22Rv1 (cell line): ENCODE measurements around the gene DNAJB9.

Experiments used
- ZFX ChIP-seq: fragments of 450-650 bp; IDR thresholded peaks from 2 replicates; pipeline ENCODE4 v1.6.1; 2017; ENCODE audit warnings: antibody characterized with exemption, borderline replicate concordance
- TF ChIP-seq, protein P1 (sequence below): fragments of 450-650 bp; IDR thresholded peaks from 2 replicates; pipeline ENCODE4 v1.5.1; 2017; ENCODE audit warnings: mild to moderate bottlenecking

DNA sequence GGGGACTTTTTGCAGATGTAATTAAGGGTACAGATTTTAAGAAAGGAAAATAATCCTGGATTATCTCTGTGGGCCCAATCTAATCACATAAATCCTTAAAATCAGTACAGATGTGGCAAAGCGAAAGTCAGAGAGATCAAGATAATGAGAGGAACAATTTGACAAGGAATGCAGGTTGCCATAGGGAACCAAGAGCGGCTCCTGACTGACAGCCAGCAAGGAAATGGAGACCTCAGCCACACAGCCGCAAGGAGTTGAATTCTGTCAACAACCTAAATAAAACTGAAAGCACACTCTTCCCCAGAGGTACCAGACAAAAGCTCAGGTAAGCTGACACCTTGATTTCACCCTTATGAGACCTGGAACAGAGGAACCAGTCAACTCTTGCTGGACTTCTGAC is 40.3 kb upstream of the DNAJB9 start:
- TF ChIP-seq, protein P1, sequence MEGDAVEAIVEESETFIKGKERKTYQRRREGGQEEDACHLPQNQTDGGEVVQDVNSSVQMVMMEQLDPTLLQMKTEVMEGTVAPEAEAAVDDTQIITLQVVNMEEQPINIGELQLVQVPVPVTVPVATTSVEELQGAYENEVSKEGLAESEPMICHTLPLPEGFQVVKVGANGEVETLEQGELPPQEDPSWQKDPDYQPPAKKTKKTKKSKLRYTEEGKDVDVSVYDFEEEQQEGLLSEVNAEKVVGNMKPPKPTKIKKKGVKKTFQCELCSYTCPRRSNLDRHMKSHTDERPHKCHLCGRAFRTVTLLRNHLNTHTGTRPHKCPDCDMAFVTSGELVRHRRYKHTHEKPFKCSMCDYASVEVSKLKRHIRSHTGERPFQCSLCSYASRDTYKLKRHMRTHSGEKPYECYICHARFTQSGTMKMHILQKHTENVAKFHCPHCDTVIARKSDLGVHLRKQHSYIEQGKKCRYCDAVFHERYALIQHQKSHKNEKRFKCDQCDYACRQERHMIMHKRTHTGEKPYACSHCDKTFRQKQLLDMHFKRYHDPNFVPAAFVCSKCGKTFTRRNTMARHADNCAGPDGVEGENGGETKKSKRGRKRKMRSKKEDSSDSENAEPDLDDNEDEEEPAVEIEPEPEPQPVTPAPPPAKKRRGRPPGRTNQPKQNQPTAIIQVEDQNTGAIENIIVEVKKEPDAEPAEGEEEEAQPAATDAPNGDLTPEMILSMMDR = no peak
- no peak for TF ChIP-seq ZFX
